HepG2 (cell line): ENCODE data around the gene GRK4. TPM values are rescaled to one million over a fixed set of nuclear protein-coding genes. Genes with fewer than 3 reads are reported as not detected.

Source experiments
- ATAC-seq: fragments of 200-7000 bp; cut with Tn5 transposase; 3 replicates; pipeline ENCODE4 v1.9.1; 2020; ENCODE audit warnings: mild to moderate bottlenecking, moderate library complexity
- BruUV-seq: library from RNA; stranded (reverse); fragments of 400-500 nt; replicated peaks from 2 replicates; lab custom pipeline; 2021; lab: Mats Ljungman, UMichigan
- CTCF ChIA-PET: fragments of 300-600 bp; formaldehyde crosslinking; extraction: SDS; loops from one replicate; lab custom pipeline; 2021; ENCODE audit warnings: low total read pairs, inconsistent platforms, low intra/inter-chr PET ratio; lab: Yijun Ruan, JAX
- POLR2A ChIA-PET: fragments of 350-600 bp; sonication (Branson Sonifier 250); formaldehyde crosslinking; loops from one replicate; lab custom pipeline; 2020; ENCODE audit warnings: antibody characterized with exemption, inconsistent platforms; lab: Yijun Ruan, JAX
- DNase-seq: peaks from one replicate; pipeline ENCODE4 v3.0.0-alpha.2; 2015; ENCODE audit warnings: low spot score
- FAIRE-seq: peaks from 3 replicates; lab custom pipeline; 2011; peaks lifted over from hg19 to GRCh38; lab: Jason Lieb, UNC
- H2AFZ ChIP-seq: one replicate; pipeline ENCODE4 v1.6.1; 2011; ENCODE audit warnings: low read length, inconsistent platforms
- H3K27ac ChIP-seq: fragments of 300-600 bp; 3 replicates; pipeline ENCODE4 v1.8.0; 2011; ENCODE audit warnings: mixed run types, mild to moderate bottlenecking, mixed read lengths, low read length, inconsistent platforms; ENCODE audit not compliant: insufficient read depth; ENCODE audit errors: extremely low read length
- H3K27me3 ChIP-seq, 2 experiments: fragments of 200-600 bp in 1 of 2; 2 replicates in 1 of 2; 3 replicates in 1 of 2; pipeline versions ENCODE4 v1.6.0 to v1.8.0; 2011; ENCODE audit warnings: low read length in 2 of 2, mild to moderate bottlenecking in 2 of 2, moderate library complexity in 2 of 2, inconsistent platforms in 1 of 2; ENCODE audit not compliant: insufficient read depth in 2 of 2, control insufficient read depth in 1 of 2
- H3K36me3 ChIP-seq, 2 experiments: fragments of 200-600 bp in 1 of 2; replicated peaks in 1 of 2; 2 replicates in 1 of 2; 3 replicates in 1 of 2; pipeline versions ENCODE4 v1.5.1 to v1.8.0; 2011; ENCODE audit warnings: low read length in 2 of 2, inconsistent platforms in 1 of 2; ENCODE audit not compliant: insufficient read depth in 2 of 2, control insufficient read depth in 1 of 2
- H3K4me1 ChIP-seq: 2 replicates; pipeline ENCODE4 v1.5.1; 2012; ENCODE audit warnings: low read length, inconsistent platforms; ENCODE audit not compliant: insufficient read depth
- H3K4me2 ChIP-seq: 2 replicates; pipeline ENCODE4 v1.6.0; 2011; ENCODE audit warnings: low read depth, low read length, inconsistent platforms
- H3K4me3 ChIP-seq, 3 experiments: fragments of 200-600 bp in 1 of 3; sonication (generic), shearing (Covaris generic) in 1 of 3; replicated peaks in 1 of 3; 2 replicates each; pipeline ENCODE4 v1.5.1; 2011 to 2016; ENCODE audit warnings: low read length in 3 of 3, inconsistent platforms in 2 of 3, low read depth in 2 of 3, mild to moderate bottlenecking in 2 of 3, control low read depth in 1 of 3, mixed read lengths in 1 of 3; ENCODE audit not compliant: insufficient read depth in 1 of 3
- H3K79me2 ChIP-seq: one replicate; pipeline ENCODE4 v1.6.1; 2011; ENCODE audit warnings: low read length, inconsistent platforms; ENCODE audit not compliant: insufficient read depth
- H3K9ac ChIP-seq: 2 replicates; pipeline ENCODE4 v1.6.0; 2011; ENCODE audit warnings: mild to moderate bottlenecking, low read depth, low read length, inconsistent platforms; ENCODE audit not compliant: insufficient read depth
- H3K9me3 ChIP-seq: 2 replicates; pipeline ENCODE4 v1.5.1; 2012; ENCODE audit warnings: mild to moderate bottlenecking, low read length
- H4K20me1 ChIP-seq: 2 replicates; pipeline ENCODE4 v1.6.0; 2011; ENCODE audit warnings: inconsistent platforms, mild to moderate bottlenecking, low read length, moderate library complexity; ENCODE audit not compliant: insufficient read depth
- ATRX ChIP-seq: sonication (generic); formaldehyde crosslinking; IDR thresholded peaks from 2 replicates; pipeline ENCODE4 v1.4.0; 2020; ENCODE audit warnings: missing genetic modification reagents, borderline replicate concordance
- HIVEP1 ChIP-seq: sonication (generic); formaldehyde crosslinking; IDR thresholded peaks from 2 replicates; pipeline ENCODE4 v1.4.0; 2020; ENCODE audit warnings: mild to moderate bottlenecking, missing genetic modification reagents
- KDM1A ChIP-seq: IDR thresholded peaks from 2 replicates; pipeline ENCODE4 v1.6.1; 2016; ENCODE audit warnings: missing compliant biosample characterization
- NR2F2 ChIP-seq: IDR thresholded peaks from 2 replicates; pipeline ENCODE4 v1.6.1; 2012; ENCODE audit warnings: low read depth, inconsistent platforms, borderline replicate concordance
- ZFP36L1 ChIP-seq: sonication (generic); formaldehyde crosslinking; IDR thresholded peaks from 2 replicates; pipeline ENCODE4 v1.8.0; 2022; ENCODE audit warnings: mild to moderate bottlenecking, missing genetic modification reagents, moderate library complexity
- ZNF180 ChIP-seq: sonication (generic); formaldehyde crosslinking; IDR thresholded peaks from 2 replicates; pipeline ENCODE4 v1.4.0; 2020; ENCODE audit warnings: low read depth, missing genetic modification reagents, borderline replicate concordance
- ZNF34 ChIP-seq: sonication (generic); formaldehyde crosslinking; IDR thresholded peaks from 2 replicates; pipeline ENCODE4 v1.4.0; 2020; ENCODE audit warnings: mild to moderate bottlenecking, missing genetic modification reagents, borderline replicate concordance
- ZNF572 ChIP-seq: sonication (generic); formaldehyde crosslinking; IDR thresholded peaks from 2 replicates; pipeline ENCODE4 v1.5.1; 2020; ENCODE audit warnings: mild to moderate bottlenecking, missing genetic modification reagents
- ZNF598 ChIP-seq: sonication (generic); formaldehyde crosslinking; IDR thresholded peaks from 2 replicates; pipeline ENCODE4 v1.5.1; 2020; ENCODE audit warnings: mild to moderate bottlenecking, missing genetic modification reagents, borderline replicate concordance
- WGBS: methylation state at CpG from one replicate; pipeline ENCODE4 v1.1.6; 2017; ENCODE audit warnings: low lambda C conversion rate; 5-methylcytosine and 5-hydroxymethylcytosine counted together
- in situ Hi-C: cut with HindIII; loops from 2 replicates; pipeline ENCODE4 v1.10.0; 2017; ENCODE audit warnings: low pct_unique_long_range_greater_than_20kb; ENCODE audit not compliant: extremely low pct_ligation_motif_present
- intact Hi-C: fragments of 100-400 bp; cut with micrococcal nuclease; formaldehyde crosslinking; loops from one replicate; pipeline ENCODE4 v1.10.0; 2022; ENCODE audit not compliant: unreplicated experiment
- polyA plus RNA-seq, 8 experiments: library from polyadenylated mRNA; depleted of rRNA in 3 of 8; stranded (reverse) in 7 of 8; unstranded in 1 of 8; fragments of >200 nt; fragmentation: Illumina TruSeq in 4 of 8; extraction: Trizol in 4 of 8; gene quantifications; 2 replicates each; pipeline versions ENCODE4 v1.2.1 to v1.2.3, GENCODE V29; 2011 to 2016; ENCODE audit warnings: low read depth in 4 of 8, missing spikeins in 1 of 8, mixed read lengths in 1 of 8; ENCODE audit not compliant: insufficient read depth in 1 of 8
- total RNA-seq, 5 experiments: library from RNA; depleted of rRNA; stranded (reverse); fragments of >200 nt; fragmentation: Illumina TruSeq; extraction: Trizol; gene quantifications; 2 replicates each; pipeline ENCODE4 v1.2.3, GENCODE V29; 2016; ENCODE audit warnings: low read depth in 1 of 5
- TF ChIP-seq, protein P1 (sequence below): sonication (generic); formaldehyde crosslinking; IDR thresholded peaks from 2 replicates; pipeline ENCODE4 v1.5.1; 2020; ENCODE audit warnings: missing genetic modification reagents, mild to moderate bottlenecking, borderline replicate concordance
- TF ChIP-seq, protein P2 (sequence below): sonication (generic); formaldehyde crosslinking; IDR thresholded peaks from 2 replicates; pipeline ENCODE4 v1.5.1; 2020; ENCODE audit warnings: mild to moderate bottlenecking, missing genetic modification reagents, moderate library complexity
- TF ChIP-seq, protein P3 (sequence below): sonication (generic); IDR thresholded peaks from 2 replicates; pipeline ENCODE4 v1.6.1; 2016; ENCODE audit warnings: low read depth, borderline replicate concordance

The GRK4 gene
- total and polyA plus RNA-seq, 2 of the 13 experiments (the other 11 are each of a cell fraction or from before 2014, with no cell fraction given) = 1.8 to 2.0 TPM

DNA sequence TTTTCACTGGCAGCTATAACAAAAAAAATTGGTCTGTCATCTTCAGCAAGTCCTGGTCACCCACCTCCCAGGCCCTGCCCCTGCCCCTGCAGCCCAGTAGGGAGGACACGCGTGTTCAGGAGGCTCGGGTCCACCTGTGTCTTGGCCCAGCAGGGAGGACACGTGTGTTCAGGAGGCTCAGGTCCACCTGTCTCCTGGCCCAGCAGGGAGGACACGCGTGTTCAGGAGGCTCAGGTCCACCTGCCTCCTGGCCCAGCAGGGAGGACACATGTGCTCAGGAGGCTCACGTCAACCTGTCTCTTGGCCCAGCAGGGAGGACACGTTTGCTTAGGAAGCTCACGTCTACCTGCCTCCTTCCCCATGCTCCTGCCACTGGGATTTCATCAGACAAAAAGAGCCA, 66.1 kb downstream of the GRK4 start:
- intact Hi-C loops = no loop called here
- H3K4me2 ChIP-seq = no peak overlapping the region
- ChIA-PET POLR2A (no interaction called here), CTCF (no interaction called here)
- H3K4me1 ChIP-seq = peaks cover 37% of the 10 kb centered on the region
- ATAC-seq = no peak
- H3K4me3 ChIP-seq = no peak overlapping the region
- H3K36me3 ChIP-seq = no peaks in the 10 kb centered on the region
- BruUV-seq = no TSS peak
- H3K27me3 ChIP-seq = peaks cover 0 to 52% of the 10 kb centered on the region in 2 experiments; a peak in 2 of 5 replicates
- no peaks in the 10 kb centered on the region for H3K79me2 ChIP-seq
- TF ChIP-seq NR2F2 (no peak), KDM1A (CRISPR knock-in tag) (no peak), ZNF34 (CRISPR knock-in tag) (no peak), ZFP36L1 (no peak)
- TF ChIP-seq, protein P1, sequence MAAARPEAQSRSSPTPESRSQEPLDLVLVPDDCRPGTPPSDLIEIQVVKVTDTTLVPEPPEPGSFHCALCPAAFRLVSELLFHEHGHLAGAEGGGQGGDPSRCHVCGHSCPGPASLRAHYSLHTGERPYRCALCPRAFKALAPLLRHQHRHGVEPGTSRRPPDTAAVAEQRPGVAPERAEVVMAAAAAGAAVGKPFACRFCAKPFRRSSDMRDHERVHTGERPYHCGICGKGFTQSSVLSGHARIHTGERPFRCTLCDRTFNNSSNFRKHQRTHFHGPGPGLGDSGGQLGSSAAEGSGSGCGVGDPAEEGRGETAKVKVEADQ (CRISPR knock-in tag) = no peak
- H4K20me1 ChIP-seq = no peaks in the 10 kb centered on the region
- no peaks in the 10 kb centered on the region for H3K9me3 ChIP-seq
- FAIRE-seq = no peak
- no peak overlapping the region for H3K27ac ChIP-seq
- DNase-seq = no peak
- WGBS = 51% methylated on average over 5 of the region's 9 CpGs
- no peak overlapping the region for H3K9ac ChIP-seq
- in situ Hi-C loops = no loop called here
- no peak overlapping the region for H2AFZ ChIP-seq

DNA sequence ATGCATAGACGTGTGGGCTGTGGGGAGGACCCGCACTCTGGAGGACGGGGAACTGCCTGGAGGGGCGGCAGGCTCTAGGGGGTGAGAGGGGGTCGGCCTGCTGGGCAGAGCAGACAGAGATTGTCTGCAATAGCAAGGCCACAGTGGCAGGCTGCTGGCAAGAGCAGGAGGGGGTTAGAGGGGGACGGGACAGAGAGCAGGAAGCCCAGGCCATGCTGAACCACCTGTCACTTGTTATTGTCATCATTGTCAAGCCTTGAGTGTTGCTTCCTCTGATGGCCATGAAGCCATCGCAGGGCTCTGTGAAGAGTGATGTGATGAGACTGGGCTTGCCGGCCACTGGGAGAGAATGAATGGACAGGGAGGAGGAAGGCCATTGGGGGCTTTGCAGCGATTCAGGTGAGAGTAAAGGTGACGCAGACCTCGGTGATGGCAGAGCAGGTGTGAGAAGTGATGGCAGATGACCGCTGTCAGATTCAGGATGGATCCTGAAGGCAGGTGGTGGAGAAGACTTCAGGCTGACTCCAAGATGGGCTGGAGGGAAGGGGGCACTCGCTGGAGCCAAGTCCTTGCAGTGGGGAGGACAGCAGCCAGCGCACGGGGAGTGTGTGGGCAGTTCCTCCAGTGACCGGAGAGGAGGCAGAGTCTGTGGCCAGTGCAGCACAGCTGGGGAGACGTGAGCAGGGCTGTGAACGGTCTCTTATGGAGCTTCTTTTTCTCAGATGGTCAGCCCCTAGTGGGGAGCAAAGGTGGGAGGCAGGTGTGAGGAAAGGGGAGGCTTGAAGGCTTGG, 67.4 kb downstream of the GRK4 start:
- ATAC-seq (peak; percentile 45), FAIRE-seq (no peak), DNase-seq (no peak)
- H3K4me3 ChIP-seq = no peak overlapping the region
- H3K9me3 ChIP-seq = no peaks in the 10 kb centered on the region
- H3K27me3 ChIP-seq = peaks cover 0 to 52% of the 10 kb centered on the region in 2 experiments; a peak in 2 of 5 replicates
- no peaks in the 10 kb centered on the region for H3K36me3 ChIP-seq
- in situ Hi-C loops (no loop called here), intact Hi-C loops (no loop called here)
- CTCF ChIA-PET = no interaction called here
- TF ChIP-seq ZNF572 (CRISPR knock-in tag) (no peak), ZNF598 (no peak), HIVEP1 (CRISPR knock-in tag) (no peak), ZNF180 (CRISPR knock-in tag) (no peak), ATRX (CRISPR knock-in tag) (no peak)
- TF ChIP-seq, protein P2, sequence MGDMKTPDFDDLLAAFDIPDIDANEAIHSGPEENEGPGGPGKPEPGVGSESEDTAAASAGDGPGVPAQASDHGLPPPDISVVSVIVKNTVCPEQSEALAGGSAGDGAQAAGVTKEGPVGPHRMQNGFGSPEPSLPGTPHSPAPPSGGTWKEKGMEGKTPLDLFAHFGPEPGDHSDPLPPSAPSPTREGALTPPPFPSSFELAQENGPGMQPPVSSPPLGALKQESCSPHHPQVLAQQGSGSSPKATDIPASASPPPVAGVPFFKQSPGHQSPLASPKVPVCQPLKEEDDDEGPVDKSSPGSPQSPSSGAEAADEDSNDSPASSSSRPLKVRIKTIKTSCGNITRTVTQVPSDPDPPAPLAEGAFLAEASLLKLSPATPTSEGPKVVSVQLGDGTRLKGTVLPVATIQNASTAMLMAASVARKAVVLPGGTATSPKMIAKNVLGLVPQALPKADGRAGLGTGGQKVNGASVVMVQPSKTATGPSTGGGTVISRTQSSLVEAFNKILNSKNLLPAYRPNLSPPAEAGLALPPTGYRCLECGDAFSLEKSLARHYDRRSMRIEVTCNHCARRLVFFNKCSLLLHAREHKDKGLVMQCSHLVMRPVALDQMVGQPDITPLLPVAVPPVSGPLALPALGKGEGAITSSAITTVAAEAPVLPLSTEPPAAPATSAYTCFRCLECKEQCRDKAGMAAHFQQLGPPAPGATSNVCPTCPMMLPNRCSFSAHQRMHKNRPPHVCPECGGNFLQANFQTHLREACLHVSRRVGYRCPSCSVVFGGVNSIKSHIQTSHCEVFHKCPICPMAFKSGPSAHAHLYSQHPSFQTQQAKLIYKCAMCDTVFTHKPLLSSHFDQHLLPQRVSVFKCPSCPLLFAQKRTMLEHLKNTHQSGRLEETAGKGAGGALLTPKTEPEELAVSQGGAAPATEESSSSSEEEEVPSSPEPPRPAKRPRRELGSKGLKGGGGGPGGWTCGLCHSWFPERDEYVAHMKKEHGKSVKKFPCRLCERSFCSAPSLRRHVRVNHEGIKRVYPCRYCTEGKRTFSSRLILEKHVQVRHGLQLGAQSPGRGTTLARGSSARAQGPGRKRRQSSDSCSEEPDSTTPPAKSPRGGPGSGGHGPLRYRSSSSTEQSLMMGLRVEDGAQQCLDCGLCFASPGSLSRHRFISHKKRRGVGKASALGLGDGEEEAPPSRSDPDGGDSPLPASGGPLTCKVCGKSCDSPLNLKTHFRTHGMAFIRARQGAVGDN (CRISPR knock-in tag) = no peak
- TF ChIP-seq, protein P3, sequence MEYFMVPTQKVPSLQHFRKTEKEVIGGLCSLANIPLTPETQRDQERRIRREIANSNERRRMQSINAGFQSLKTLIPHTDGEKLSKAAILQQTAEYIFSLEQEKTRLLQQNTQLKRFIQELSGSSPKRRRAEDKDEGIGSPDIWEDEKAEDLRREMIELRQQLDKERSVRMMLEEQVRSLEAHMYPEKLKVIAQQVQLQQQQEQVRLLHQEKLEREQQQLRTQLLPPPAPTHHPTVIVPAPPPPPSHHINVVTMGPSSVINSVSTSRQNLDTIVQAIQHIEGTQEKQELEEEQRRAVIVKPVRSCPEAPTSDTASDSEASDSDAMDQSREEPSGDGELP = no peak
- H2AFZ ChIP-seq = no peak overlapping the region
- POLR2A ChIA-PET = interaction anchor here (1.0 kb wide), 1 partner anchor 67 kb away, joined by 3 read pairs; the partner anchor contains the start of gene GRK4
- peak overlapping the region; percentile 19; the same call in 1 of the 2 replicates for H3K4me2 ChIP-seq
- H3K79me2 ChIP-seq = no peaks in the 10 kb centered on the region
- WGBS = 48% methylated on average over 18 of the region's 18 CpGs
- H3K27ac ChIP-seq = no peak overlapping the region
- H3K9ac ChIP-seq = no peak overlapping the region
- no TSS peak for BruUV-seq
- no peaks in the 10 kb centered on the region for H4K20me1 ChIP-seq
- peaks cover 47% of the 10 kb centered on the region for H3K4me1 ChIP-seq
